Measurements from ENCODE around the gene TBRG1.

TBRG1 gene

DNA sequence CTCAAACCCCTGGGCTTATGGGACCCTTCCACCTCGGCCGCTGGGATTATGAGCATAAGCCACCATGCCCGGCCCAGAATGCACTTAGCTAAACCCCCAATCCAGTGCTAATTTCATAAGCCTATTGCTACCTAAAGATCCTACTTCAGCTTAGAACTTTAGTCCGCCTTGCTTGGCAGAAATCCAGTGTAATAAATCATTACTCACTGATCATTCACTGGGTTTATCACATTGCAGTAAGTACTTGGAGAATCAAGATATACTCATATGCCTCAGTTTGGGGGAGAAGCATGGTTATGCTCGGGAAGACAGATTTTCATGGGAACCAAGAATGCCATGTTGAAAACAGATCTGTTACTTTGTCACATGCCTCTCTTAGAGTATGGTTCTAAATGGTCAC is 3.8 kb upstream of the TBRG1 start:
- no peak for DNase-seq

- no peak for DNase-seq
Observed at GRCh38 chr11:124623861-124624525, 1.3 kb downstream of the TBRG1 start.

DNA sequence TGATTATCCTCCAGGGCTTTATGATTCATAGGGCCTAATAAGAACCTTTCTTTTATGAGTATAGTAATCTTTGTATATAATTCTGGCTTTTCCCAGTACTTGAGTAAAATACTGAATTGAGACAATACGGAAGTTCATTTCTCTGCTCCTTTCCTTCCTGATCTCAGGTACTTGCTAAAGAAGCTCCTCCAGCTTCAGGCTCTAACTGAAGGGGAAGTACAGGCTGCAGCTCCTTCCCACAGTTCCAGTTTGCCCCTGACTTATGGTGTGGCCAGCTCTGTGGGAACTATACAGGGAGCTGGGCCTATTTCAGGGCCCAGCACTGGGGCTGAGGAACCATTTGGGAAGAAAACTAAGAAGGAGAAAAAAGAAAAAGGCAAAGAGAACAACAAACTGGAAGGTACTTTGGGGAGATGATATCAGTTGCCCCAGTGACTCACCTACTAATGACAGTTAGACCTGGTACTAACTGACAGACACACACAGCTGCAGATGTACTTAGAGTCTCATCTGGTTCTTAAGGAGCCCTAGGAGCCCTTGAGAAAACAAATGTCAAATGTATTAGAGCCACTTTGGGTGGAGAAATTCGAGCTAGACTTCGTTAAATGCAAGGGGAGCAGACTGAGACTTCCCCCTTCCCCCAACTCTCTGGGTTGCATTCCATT is 3.0 kb downstream of the TBRG1 start:
- DNase-seq, result no peak

- DNase-seq, result no peak
Observed at GRCh38 chr11:124627546-124627945, 4.9 kb downstream of the TBRG1 start.

DNA sequence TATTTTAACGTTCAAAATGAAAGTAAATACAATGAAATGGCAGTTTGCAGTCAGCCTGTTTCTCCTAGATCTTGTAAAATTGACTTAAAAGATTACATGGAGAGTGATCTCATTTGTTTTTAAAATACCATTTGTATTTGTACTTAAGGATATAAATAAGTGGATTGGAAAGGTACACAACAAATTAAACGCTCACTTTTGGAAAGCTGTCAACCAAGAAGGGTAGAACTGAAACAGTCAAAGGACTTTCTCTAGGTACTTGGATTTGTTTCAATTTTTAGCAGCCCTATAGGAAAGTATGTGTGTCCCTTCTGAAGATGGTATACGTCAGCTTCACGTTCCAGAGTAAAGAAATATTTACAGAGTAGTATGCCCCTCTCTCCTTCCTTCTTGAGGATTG is 7.3 kb downstream of the TBRG1 start:
- no peak for DNase-seq

- no peak for DNase-seq
Observed at GRCh38 chr11:124633355-124633754, 10.7 kb downstream of the TBRG1 start.

GRCh38 chr11:124635932-124636331 is 13.3 kb downstream of the TBRG1 start:
- DNase-seq, result no peak

- no peak for DNase-seq
Observed at GRCh38 chr11:124638500-124638899, 15.8 kb downstream of the TBRG1 start.

- no peak for DNase-seq
Observed at GRCh38 chr11:124639186-124639585, 16.5 kb downstream of the TBRG1 start.

DNA sequence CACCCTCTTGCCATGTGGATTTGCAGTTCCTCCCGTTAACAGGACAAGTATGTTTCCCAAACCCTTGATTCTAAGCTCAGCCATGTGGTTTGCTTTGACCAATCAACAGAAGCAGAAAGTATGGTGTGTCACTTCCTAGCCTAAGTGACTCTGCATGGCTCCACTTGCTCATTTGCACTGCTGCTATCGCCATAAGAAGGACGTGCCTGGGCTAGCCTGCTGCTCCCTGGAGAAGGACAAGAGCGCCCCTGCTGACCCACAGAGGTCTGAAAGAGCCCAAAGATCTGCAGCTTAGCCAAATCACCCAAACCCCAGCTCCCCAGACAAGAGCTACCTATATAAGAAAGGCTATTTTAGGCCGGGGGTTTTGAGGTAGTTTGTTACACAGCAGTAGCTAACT is 18.0 kb downstream of the TBRG1 start:
- DNase-seq, result no peak

DNA sequence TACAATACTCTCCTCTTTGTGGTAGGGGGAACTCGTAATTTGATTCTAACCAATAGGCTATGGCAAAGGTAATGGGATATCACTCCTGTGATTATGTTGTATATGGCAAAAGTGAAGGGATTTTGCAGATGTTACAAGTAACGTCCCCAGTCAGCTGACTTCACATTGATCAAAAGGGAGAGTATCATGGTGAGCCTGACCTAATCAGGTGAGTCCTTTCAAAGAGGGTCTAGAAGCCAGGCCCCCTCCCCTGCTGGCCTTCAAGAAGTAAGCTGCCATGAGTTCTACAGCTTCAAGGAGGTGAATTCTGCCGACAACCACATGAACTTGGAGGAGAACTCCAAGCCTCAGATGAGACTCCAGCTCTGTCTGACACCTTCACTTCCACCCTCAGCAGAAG is 20.0 kb downstream of the TBRG1 start:
- no peak for DNase-seq

DNA sequence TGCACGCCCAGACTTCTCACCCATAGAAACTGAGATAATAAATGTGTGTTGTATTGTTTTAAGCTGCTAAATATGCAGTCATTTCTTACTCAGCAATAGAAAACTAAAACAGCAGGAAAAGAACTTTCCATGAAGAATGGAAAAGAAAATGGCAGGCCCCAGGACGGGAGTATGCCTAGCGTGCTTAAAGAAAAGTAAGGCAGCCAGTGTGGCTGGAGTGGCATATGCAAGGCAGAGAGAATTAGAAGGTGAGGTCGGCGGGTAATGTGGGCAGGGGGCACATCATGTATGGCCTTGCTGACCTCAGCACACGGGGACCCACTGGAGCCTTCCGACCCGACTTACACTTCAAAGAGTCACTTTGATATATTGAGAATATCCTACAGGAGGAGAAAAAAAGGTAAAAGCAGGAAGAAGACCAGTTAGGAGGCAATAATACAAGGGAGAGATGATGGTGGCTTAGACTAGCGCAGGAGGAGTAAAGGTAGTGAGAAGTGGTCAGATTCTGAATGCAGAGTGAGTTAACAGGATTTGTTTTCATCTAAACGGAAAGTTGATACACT is 20.5 kb downstream of the TBRG1 start:
- no peak for DNase-seq

DNA sequence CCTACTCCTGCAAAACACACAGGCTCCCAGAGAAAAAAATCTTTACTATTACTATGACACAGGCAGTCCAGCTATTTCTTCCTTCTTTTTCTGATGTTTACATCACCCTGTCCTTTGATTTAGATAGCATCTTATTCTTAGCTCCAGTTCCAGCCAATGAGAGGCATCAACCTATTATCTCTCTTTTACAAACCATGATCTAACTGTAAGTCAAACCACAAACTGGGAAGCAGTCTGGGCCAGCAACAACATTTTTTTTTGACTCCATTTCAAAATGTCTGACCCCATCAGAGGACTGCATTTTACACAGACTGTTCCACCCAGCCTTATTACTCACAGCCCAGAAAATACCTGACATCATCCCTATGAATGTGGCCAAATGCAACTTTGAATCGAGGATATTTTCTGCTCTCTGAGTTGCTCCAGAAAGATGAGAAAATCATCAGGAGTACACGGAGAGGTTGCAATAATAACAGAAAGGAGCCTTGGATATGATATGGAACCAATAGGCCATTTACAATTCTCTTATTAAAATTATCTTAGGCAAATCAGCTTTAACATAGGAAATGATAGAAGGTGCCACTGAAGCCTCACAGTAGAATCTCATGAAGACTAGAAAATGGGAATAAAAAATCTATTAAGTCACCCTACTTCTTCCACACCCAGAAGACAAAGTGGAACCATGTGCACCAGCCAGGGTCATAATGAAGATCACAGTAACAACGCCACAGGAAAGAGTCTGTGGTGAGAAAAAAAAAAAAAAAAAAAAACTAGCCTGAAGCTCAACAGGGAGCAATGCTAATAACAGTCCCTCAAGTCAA is 21.2 kb downstream of the TBRG1 start:
- DNase-seq, result no peak

DNA sequence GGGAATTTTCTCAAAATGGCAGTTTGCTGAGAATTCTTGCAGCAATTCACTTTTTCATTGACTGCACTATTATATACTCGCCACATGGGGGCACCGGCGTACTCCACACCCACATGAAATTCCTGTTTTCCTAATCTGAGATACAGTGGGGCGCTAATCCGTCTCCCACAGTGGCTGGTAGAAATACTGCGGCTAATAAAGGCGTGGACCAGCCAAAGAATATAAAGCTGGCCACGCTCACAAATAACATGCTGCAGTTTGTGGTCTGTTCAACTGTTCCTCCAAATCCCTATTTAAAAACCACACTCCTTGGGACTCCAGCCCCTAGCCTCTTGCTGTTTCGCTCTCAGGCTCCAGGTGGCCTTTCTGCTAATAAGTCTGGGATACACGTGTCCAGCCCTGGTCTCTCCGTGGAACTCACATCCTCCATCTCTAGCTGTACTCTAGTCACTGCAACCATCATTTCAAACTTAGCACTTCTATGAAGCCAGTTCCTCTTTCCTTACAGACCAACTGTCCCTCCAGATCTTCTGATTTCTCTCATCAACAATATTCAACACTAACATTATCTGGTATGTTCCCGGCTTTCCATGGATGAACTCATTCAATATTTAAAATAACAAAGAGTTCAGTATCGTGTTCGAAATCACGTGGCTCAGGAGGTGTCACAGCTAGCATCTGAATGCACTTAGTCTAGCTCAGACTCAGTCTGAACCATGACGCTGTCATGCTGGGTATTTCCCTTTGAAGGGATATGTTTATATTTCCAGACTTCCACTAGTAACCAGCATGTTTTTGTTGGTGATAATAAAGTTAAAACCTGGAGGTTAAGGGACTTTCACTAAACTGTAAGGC is 22.0 kb downstream of the TBRG1 start:
- no peak for DNase-seq

DNA sequence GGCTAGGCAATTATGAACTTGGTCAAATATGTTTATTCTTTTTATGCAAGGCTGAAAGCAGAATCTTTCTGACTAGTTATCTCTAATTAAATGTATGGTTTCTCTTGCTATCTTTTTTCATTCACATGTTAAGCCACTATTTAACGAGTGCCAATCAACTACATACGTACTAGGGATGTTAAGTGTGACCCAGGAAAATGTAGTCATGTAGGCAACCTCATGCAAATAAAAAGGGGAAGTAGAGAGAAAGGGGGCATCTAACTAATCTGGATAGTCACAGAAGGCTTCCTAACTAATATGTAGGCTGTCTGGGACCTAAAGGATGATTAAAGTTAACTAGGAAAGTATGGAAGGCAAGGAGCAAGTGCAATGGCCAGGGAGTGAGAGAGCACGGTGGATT is 23.5 kb downstream of the TBRG1 start:
- no peak for DNase-seq

GRCh38 chr11:124648610-124649009 is 25.9 kb downstream of the TBRG1 start:
- no peak for DNase-seq

DNA sequence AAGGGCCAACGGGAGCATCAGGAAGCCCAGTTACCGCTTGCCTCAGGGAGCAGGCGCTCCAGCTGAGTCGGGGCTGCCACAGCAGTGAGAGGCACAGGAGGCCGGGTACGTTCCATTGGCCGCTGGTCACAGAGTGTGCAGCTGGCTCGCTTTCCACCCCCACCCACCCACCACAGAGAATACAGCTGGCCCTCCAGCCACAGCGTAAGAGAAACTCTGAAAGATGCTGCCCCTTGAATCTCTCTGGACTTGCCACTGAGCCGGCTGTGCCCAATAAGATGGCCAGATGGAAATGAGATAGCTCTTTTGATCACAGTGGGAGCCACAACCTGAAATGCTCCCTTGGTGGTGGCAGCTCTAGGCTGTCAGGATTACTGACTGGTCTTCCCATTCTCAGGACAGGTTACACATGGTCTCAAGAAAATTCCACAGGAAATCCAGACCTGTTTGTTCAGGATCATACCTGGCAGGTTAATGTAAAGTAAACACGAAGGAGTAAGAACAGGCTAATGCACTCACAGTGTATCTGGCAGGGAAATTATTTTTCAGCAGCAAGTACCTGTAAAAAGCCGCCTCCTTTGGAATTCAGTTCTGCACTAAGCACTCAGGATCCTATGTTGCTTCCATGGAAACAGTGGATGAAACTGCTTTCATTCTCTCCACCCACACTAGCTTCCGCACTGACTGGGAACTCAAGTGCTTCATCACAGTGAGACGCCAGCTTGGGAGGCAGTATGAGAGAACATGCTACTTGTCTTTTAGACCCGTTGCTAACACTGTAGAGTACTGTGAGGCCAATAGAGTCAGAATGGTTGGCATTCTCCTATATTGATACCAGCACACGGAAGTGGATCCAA is 34.3 kb downstream of the TBRG1 start:
- DNase-seq, result no peak

DNA sequence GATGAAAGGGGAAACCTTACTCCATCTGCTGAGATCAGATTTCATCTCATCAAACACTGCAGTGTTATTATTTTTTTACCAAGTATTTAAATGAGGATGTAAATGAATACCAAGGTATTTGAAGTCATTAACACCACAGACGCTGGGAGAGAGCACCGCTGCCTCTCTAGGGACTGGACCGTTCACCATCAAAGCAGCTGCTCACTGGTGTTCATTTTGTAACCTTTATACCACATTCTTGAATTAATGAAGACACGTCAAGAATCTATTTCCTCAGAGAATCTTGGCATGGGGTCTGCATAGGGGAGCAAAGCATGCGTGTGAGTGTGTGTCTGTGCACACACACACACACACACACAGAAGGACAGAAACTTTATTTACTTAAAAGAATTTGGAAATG is 35.2 kb downstream of the TBRG1 start:
- DNase-seq, result no peak

DNA sequence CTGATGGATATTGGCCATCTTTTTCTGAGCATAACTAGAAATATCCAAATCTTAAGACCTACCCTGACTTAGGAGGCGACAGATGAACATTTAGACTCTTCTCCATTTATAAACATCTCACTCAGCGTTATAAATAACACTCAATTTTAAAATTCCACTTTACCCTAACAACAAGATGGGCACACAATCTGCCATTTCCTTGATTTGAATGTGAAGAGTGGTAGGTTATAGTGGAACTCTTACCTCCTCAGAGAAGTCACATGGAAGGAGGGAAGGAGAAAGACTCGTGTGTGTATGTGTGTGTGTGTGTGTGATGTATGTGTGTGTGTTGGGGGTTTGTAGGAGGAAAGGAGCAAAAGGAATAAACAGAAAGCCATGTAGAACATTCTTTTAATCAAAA is 35.8 kb downstream of the TBRG1 start:
- no peak for DNase-seq

DNA sequence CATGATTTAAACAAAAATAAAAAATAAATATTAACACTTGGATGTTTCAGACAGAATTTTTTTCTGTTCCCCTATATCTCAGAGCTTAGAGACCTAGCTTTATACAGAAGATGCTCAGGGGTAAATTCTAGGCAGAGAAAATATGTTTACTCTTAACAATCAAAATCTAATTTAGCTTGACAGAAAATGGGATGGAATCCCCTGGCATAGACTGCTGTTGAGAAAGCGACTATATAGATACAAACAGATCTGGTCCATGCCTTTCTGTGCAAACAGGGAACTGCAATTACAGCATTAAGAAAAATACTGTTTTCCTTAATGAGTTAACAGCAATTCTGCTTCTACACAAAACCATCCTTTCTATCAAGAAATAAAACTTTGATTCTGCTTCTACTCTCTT is 36.3 kb downstream of the TBRG1 start:
- DNase-seq, result no peak

DNA sequence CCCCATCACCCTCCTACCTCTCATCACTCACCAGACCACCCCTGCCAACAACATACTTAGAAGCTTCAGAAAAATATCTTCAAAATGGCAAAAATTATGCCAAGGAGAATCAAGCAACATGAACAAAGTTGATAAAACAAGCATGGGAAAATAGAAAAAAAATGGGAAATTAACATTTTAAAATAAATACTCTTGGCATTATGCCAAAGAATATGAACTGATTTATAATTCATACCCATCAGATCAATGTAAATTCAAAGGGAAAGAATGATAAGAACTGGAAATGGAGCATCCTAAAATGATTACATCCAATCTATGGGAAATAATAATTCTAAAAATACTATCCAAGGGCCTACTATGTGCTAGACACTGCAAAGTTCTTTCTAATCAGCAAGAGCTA is 38.9 kb downstream of the TBRG1 start:
- no peak for DNase-seq

- no peak for DNase-seq
Observed at GRCh38 chr11:124662106-124662505, 39.4 kb downstream of the TBRG1 start.

All from activated effector memory CD4-positive, alpha-beta T cell treated with Interleukin-2 at 50 U/mL for 16 hours (primary cell).